Gastroesophageal sphincter (tissue), 4 donors: ENCODE measurements around the gene IRX4. TPM values are rescaled to one million over a fixed set of nuclear protein-coding genes. Genes with fewer than 3 reads are reported as not detected.

ENCODE experiments used
- ATAC-seq: fragments of 150-250 bp; one replicate; pipeline ENCODE4 v1.9.1; 2016; ENCODE audit warnings: mild to moderate bottlenecking, moderate library complexity
- H3K27ac ChIP-seq, 4 donors: fragments of 200-600 bp; sonication (generic) in 3 of 4; 1 replicate in 3 of 4; 2 replicates in 1 of 4; pipeline ENCODE4 v1.5.1; 2016 to 2019
- H3K27me3 ChIP-seq: fragments of 200-600 bp; sonication (generic); one replicate; pipeline ENCODE4 v1.5.1; 2019
- H3K36me3 ChIP-seq, 2 donors: fragments of 200-600 bp; sonication (generic); one replicate each; pipeline ENCODE4 v1.5.1; 2019; ENCODE audit warnings: control low read depth in 1 of 2
- H3K4me1 ChIP-seq, 3 donors: fragments of 200-600 bp; sonication (generic); 1 replicate in 2 of 3; 2 replicates in 1 of 3; pipeline ENCODE4 v1.5.1; 2016 to 2019; ENCODE audit warnings: control low read depth in 2 of 3
- H3K4me3 ChIP-seq, 2 donors: fragments of 200-600 bp; sonication (generic); one replicate each; pipeline ENCODE4 v1.5.1; 2019; ENCODE audit warnings: mild to moderate bottlenecking in 1 of 2, moderate library complexity in 1 of 2
- H3K9me3 ChIP-seq, 3 donors: fragments of 200-600 bp; sonication (generic); one replicate each; pipeline ENCODE4 v1.5.1; 2017 to 2019; ENCODE audit warnings: control low read depth in 2 of 3
- EP300 ChIP-seq: sonication (generic); formaldehyde crosslinking; IDR thresholded peaks from one replicate; pipeline ENCODE4 v1.6.1; 2017; ENCODE audit warnings: antibody characterized with exemption, mild to moderate bottlenecking
- POLR2A ChIP-seq, 2 donors: fragments of 450-650 bp; IDR thresholded peaks; one replicate each; pipeline ENCODE4 v1.6.1; 2017; ENCODE audit warnings: antibody characterized with exemption in 2 of 2, mild to moderate bottlenecking in 2 of 2, moderate library complexity in 1 of 2
- POLR2AphosphoS5 ChIP-seq: sonication (generic); formaldehyde crosslinking; IDR thresholded peaks from one replicate; pipeline ENCODE4 v1.6.1; 2017; ENCODE audit warnings: antibody characterized with exemption
- WGBS, 2 donors: methylation state at CpG; one replicate each; pipeline ENCODE4 v1.1.5; 2018; ENCODE audit warnings: low coverage in 1 of 2; 5-methylcytosine and 5-hydroxymethylcytosine counted together
- total RNA-seq, 4 donors: library from RNA; depleted of rRNA; stranded (reverse); fragments of >200 nt; gene quantifications; one replicate each; pipeline ENCODE4 v1.1.0, GENCODE V29; 2016
- TF ChIP-seq, protein P1 (sequence below), 4 experiments: fragments of 200-600 bp in 2 of 4; fragments of 450-650 bp in 2 of 4; sonication (generic) in 1 of 4; IDR thresholded peaks; one replicate each; pipeline ENCODE4 v1.5.1; 2017 to 2019; ENCODE audit warnings: antibody characterized with exemption in 4 of 4, mild to moderate bottlenecking in 2 of 4, moderate library complexity in 2 of 4

The IRX4 gene
- total RNA-seq, 4 donors from 2014 or later, result 0.96 TPM; not detected in 3

DNA sequence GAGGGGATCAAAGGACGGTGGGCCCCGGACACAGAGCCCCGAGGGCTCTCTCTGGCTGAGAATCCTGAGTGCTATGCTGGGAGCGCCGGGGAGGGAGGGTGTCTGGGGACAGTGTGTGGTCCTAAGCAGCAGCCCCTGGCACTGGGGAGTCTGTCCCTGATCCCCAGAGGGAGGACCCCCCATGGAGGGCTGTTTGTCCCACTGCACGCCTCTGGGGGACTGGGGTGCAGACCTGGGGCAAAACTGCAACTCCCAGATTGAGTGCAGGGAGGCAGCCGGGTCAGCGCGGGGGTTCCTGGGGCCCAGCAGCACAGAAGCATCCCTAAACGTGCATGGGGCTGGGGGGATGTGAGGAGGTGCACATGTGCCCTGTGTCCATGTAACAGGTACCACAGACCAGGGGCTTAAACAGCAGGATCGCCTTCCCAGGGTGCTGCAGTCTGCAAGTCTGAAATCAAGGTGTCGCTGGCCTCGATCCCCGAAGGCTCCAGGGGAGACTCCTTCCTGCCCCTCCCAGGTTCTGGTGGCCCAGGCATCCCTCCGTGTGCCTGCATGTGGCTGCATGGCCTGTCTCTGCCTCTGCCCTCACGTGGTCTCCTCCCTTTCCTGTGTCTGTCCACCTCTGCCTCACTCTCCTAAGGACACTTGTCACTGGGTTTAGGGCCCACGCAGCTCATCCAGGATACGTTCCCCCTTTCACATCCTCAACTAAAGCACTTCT is 35.9 kb upstream of the IRX4 start:
- WGBS, 2 donors, result 72 to 77% methylated on average over 4 to 8 of the region's 18 CpGs
- H3K27ac ChIP-seq, result no peak overlapping the region
- no peak for ATAC-seq
- no peaks in the 10 kb centered on the region for H3K36me3 ChIP-seq
- H3K4me1 ChIP-seq, result no peaks in the 10 kb centered on the region
- H3K27me3 ChIP-seq, result peaks cover 52% of the 10 kb centered on the region
- TF ChIP-seq POLR2AphosphoS5 (no peak), POLR2A (IDR thresholded peaks at IDR 0.05) (no peak), EP300 (no peak)
- TF ChIP-seq, protein P1, sequence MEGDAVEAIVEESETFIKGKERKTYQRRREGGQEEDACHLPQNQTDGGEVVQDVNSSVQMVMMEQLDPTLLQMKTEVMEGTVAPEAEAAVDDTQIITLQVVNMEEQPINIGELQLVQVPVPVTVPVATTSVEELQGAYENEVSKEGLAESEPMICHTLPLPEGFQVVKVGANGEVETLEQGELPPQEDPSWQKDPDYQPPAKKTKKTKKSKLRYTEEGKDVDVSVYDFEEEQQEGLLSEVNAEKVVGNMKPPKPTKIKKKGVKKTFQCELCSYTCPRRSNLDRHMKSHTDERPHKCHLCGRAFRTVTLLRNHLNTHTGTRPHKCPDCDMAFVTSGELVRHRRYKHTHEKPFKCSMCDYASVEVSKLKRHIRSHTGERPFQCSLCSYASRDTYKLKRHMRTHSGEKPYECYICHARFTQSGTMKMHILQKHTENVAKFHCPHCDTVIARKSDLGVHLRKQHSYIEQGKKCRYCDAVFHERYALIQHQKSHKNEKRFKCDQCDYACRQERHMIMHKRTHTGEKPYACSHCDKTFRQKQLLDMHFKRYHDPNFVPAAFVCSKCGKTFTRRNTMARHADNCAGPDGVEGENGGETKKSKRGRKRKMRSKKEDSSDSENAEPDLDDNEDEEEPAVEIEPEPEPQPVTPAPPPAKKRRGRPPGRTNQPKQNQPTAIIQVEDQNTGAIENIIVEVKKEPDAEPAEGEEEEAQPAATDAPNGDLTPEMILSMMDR (IDR thresholded peaks at IDR 0.05), result no peak
- H3K4me3 ChIP-seq, result no peak overlapping the region
- H3K9me3 ChIP-seq, result peaks cover 0 to 17% (median 0%) of the 10 kb centered on the region in 3 donors

DNA sequence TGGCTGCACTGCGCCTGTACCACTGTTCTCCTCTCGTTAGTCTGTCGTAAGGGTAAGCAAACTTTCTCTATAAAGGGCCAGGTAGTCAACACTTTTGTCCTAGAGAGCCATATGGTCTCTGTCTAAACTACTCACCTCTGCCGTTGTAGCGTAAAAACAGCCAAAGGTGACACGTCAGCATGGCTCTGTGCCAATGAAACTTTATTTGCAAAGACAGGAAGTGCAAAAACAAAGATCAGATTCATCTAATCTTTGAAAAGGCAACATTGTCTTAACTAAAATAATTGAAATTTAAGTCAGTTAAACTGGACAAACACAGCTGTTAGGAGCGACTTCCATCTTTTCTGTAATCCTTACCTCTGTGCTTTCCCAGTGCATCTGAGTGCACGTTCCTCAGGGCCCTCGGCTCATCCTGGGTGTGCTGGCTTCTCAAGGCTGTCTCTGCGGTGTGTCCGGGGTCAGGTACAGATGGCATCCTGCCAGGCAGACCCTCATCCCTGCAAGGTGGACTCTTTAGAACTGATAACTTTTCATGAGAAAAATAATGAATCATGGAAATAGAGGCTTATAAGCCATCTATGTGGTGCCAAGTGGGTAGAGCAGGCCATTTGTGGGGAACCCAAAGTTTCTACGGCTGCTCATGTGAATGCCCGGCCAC is 35.2 kb upstream of the IRX4 start:
- no peaks in the 10 kb centered on the region for H3K36me3 ChIP-seq
- 28 to 41% methylated on average over 13 of the region's 13 CpGs for WGBS, 2 donors
- no peaks in the 10 kb centered on the region for H3K4me1 ChIP-seq
- H3K27ac ChIP-seq, result no peak overlapping the region
- TF ChIP-seq POLR2A (IDR thresholded peaks at IDR 0.05) (no peak), EP300 (no peak), POLR2AphosphoS5 (no peak)
- TF ChIP-seq, protein P1 (IDR thresholded peaks at IDR 0.05), result no peak
- ATAC-seq, result no peak
- peaks cover 49% of the 10 kb centered on the region for H3K27me3 ChIP-seq
- no peak overlapping the region for H3K4me3 ChIP-seq
- peaks cover 0 to 17% (median 0%) of the 10 kb centered on the region in 3 donors for H3K9me3 ChIP-seq

DNA sequence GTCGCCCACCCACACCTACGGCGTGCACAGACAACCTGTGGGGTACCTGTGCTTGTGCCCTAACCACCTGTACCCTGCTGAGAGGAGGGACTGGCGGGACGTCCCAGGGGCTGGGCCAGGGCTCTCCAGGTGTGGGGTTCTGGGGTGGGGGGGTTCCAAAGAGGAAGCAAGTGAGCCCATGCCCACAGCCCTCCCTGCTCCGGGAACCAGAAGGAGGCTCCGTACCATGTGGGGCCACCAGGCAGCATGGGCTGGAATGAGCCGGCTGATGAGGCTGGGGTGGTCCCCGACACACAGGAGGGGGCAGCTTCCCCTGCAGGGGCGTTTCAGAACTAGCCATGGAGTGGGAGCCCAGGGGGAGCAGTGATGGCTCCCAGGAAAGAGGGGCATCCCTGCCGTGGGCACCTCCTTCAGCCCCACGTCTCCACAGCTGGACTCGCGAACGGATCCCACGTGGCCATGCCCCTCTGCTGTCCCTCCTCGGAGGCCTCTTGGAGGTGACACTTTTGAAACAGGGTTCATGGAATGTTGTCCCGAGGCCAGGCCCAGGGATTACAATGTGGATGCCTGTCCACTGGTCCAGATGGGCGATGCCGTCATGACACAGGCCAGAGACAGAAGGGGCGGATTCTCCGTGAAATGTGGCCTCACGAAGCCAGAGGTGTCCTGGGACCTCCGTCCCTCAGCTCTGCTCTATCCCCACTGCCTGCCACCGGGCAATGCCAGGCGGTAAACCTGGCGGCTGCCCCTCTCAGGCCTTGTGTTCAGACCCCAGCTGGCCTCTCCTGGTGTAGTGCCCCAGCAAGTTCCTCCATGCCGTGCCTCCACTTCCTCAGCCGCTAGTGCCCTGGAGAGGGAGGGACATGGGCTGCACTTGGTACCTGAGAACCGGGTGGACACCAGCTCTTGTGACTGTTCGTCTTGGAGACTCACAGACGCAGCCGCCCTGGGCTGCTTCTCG is 33.6 kb upstream of the IRX4 start:
- no peak for ATAC-seq
- H3K27me3 ChIP-seq, result peaks cover 45% of the 10 kb centered on the region
- 40 to 77% methylated on average over 1 to 7 of the region's 34 CpGs for WGBS, 2 donors

DNA sequence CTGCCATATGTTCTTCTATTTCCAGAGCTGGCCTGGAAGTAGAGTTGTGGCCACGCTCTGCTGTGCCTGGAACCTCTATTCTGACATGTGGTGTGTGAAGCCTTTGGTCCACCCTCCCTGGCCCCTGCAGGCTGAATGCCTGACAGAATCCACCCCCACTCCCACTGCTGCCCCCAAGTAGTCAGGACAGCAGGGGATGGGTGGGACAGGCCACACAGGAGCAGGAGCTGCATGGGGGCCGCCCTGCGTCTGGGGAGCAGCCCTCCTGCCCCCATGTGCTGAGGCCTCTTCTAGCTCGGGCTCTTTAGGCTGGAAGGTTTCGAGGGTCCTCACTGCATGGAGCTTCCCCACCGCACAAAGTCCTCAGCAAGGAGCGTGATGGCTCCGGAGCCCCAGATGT is 32.6 kb upstream of the IRX4 start:
- peaks cover 0 to 17% (median 0%) of the 10 kb centered on the region in 3 donors for H3K9me3 ChIP-seq
- TF ChIP-seq POLR2AphosphoS5 (no peak), POLR2A (IDR thresholded peaks at IDR 0.05) (no peak), EP300 (no peak)
- TF ChIP-seq, protein P1 (IDR thresholded peaks at IDR 0.05), result no peak
- no peaks in the 10 kb centered on the region for H3K4me1 ChIP-seq
- no peaks in the 10 kb centered on the region for H3K36me3 ChIP-seq
- H3K27me3 ChIP-seq, result peaks cover 54% of the 10 kb centered on the region
- H3K27ac ChIP-seq, result no peak overlapping the region
- H3K4me3 ChIP-seq, result no peak overlapping the region
- WGBS, 2 donors, result 60% methylated on average over 1 of the region's 8 CpGs; no CpG with 5 or more reads in 1 of the 2 donors
- no peak for ATAC-seq

More for the DNA sequence above, 33.6 kb upstream of the IRX4 start:
- no peaks in the 10 kb centered on the region for H3K4me1 ChIP-seq
- H3K27ac ChIP-seq, result no peak overlapping the region
- H3K4me3 ChIP-seq, result no peak overlapping the region
- peaks cover 0 to 17% (median 0%) of the 10 kb centered on the region in 3 donors for H3K9me3 ChIP-seq
- no peaks in the 10 kb centered on the region for H3K36me3 ChIP-seq
- TF ChIP-seq EP300, result no peak
- TF ChIP-seq, protein P1 (IDR thresholded peaks at IDR 0.05), result no peak
- TF ChIP-seq POLR2AphosphoS5, result no peak
- no peak for TF ChIP-seq POLR2A (IDR thresholded peaks at IDR 0.05)
